Left forelimb (tissue), 1 donor: ENCODE results near the gene HLX.

Source experiments
- DNase-seq: peaks from one replicate; pipeline ENCODE4 v3.0.0-alpha.2; 2018; ENCODE audit warnings: low spot score

Gene HLX

DNA sequence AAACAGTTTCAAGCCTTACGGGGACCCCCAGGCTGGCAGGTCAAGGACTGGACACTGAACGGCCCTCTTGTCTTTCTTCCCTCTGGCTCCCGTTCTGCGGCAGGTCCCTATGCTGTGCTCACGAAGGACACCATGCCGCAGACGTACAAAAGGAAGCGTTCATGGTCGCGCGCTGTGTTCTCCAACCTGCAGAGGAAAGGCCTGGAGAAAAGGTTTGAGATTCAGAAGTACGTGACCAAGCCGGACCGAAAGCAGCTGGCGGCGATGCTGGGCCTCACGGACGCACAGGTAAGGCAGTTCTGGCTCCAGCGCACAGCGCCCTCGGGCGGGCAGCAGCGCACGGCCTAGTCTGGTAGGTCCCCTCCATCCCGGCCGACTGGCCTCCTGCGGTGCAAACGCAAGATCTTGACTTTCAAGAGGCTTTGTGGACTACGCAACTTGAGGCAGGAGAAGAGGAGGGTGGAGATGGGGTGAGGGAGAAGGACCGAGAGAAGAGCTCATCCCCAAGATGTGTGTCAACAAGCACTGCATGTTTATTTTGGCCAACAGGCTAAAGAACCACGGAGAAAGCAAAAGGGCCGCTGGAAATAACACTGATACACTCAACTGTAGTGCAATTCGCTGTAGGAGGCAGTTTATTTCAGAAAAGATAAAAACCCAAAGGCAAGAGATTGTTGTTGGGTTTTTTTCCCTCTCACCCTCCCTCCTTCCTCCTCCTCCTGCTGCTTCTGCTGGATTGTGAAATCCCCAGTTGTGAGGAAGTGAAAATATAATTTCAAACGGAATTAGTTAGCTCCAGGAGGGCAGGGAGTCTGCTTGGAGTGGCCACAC lies 3.0 kb downstream of the HLX start:
- no peak for DNase-seq

DNA sequence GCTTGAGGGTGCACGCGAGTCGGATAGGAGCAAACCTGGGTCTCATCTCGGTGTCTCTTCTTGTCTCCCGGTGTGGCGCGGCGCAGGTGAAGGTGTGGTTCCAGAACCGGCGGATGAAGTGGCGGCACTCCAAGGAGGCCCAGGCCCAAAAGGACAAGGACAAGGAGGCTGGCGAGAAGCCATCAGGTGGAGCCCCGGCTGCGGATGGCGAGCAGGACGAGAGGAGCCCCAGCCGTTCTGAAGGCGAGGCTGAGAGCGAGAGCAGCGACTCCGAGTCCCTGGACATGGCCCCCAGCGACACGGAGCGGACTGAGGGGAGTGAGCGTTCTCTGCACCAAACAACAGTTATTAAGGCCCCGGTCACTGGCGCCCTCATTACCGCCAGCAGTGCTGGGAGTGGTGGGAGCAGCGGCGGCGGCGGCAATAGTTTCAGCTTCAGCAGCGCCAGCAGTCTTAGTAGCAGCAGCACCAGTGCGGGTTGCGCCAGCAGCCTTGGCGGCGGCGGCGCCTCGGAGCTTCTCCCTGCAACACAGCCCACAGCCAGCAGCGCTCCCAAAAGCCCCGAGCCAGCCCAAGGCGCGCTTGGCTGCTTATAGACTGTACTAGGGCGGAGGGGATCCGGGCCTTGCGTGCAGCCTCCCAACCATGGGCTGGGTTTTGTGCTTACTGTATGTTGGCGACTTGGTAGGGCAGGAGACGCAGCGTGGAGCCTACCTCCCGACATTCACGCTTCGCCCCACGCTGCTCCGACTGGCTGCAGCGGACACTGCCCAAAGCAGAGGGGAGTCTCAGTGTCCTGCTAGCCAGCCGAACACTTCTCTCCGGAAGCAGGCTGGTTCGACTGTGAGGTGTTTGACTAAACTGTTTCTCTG lies 5.1 kb downstream of the HLX start:
- no peak for DNase-seq

DNA sequence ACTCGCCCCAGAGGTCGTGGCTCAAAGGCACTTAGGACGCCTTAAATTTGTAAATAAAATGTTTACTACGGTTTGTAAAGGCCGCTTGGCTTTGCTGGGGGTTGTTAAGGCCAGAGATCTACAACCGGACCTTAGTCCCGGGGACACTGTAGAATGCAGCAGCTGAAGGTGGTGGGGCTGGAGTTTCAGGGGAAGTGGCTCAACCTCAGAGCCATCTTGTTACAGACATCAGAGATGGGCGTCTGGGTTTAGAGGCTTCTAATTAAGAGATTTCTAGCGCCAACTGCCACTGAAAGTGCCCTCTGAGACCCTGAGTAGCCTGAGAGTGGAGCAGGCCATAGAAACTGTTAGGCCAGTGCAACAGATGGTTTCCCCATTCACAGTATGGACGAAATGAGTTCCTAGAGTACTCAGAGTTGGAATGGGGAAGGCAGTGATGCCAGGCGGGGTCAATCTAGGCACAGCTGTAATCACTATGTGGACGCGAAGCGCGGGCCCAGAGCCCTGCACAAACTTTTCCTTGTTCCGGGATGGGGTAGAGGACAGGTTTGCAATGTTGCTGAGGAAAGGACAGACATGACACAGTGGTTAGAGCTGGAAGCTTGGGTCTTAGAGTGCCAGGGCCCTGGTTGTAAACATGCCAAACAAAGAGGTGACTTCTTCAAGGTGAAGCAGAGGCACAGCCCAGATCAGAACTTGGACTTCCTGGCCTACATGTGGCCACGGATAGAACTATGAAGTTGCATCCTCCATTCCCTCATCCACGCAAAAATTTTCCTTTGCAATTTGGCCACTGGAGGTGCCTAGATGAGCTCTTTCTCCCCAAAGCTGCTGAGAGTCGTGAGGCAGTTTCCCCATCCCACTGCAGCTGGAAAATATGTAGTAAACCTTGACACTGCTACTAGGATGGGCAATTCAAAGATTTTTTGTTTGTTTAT lies 6.0 kb downstream of the HLX start:
- DNase-seq = no peak

DNA sequence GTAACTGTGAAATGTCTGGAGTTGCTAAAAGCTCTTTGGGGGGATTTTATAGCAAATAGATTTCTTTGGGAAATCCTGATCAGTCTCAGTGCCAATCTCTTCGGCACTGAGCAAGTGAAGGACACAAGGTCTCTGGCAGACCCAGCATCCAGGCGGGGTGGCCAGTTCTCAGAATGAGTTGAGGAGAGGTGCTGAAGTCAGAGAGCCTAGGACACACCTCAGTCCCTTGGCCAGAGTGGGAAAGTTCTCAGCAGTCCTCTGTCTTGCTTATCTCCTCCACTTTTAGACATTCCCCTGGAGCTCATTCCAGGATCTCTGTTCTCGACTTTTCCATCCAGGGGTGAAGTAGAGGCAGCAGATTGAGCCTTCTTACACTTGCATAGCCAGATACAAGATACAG lies 6.7 kb downstream of the HLX start:
- no peak for DNase-seq

DNA sequence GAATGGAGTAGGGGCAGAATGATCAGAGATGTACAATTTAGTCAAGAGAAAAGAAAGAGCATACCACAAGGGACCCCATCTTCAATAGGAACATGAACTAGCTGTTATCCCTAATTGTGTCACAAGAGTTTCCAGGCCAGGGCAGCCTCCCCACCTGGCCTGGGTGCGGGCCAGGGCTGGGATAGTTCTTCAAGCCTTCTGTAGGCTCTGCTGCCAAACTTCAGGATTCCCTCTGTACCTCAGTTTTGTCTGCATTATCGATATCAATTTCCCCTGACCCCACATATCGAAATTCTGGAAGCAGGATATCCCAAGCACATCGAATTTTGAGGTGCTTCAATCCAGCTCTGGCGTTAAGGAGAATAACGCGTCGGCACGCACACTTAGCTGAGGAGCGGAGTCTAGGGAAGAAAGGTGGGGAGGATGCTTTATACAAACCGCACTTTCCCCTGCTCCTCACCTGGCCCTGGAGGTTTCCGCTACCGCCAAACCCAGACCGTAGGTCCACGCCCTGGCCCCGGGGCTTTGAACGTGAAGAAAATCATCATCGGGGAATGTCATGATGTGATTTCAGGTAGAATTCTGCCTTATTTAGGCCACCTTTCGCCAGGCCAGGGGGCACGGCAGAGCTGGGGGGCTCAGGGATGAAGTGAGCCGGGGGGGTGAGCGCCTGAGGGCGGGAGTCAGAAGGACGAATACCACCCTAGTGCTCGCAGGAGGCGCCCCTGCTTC lies 7.4 kb downstream of the HLX start:
- DNase-seq = no peak

DNA sequence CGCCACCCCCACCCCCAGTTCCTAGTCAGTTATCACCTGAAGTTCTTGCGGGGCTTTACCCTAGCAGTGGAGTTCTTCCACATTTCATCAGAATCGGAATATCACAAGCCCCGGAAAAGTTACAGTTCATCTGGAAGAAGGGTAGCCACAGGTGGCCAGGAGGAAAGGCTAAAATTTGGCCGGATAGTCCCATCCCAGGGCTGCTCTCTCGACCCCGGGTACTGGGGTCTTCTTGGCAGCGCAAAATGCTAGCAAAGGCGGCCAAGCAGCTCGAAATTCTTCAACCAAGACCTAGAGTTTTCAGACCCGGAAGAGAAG lies 7.9 kb downstream of the HLX start:
- DNase-seq = no peak

DNA sequence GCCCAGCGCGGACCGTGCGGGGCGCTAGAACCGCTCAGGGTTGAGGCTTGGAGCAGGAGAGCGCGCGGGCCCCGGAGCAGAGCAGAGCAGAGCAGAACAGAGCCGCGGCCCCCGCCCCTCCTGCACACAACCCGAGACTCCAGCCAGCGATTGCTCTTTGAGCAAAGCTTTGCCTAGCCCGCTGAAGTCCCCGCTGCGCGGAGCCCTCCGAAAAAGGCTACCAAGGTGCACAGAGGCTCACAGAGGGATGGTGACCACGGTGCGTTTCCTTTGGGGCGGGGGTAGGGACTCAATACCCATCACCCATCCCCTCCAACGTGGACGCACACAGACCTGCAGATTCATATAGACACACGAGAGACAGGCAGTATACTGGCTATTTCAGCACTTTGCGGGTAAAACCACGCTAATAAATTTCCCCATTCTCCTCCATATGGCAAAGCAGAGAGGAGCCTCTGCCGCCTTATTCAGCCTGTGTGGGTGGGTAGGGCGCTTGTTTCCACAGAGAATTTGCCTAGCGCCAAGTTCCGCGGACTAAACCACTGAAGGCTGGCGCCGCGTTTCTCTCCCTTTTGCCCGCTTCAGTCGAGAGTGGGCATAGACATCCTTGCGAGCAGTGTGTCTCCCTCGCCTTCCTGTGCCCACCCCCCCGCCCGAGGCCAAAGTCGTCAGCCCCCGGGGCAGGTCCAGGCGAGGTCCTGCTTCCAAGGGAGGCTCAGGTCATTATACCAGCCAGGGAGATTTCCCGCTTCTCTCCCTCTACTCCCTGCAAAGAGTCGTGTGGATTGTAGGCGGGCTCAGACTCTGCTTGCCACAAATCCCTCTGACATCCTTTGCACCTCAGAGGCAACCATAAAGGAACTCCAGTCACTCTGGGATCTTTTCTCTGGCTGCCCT lies 8.5 kb downstream of the HLX start:
- DNase-seq = no peak

DNA sequence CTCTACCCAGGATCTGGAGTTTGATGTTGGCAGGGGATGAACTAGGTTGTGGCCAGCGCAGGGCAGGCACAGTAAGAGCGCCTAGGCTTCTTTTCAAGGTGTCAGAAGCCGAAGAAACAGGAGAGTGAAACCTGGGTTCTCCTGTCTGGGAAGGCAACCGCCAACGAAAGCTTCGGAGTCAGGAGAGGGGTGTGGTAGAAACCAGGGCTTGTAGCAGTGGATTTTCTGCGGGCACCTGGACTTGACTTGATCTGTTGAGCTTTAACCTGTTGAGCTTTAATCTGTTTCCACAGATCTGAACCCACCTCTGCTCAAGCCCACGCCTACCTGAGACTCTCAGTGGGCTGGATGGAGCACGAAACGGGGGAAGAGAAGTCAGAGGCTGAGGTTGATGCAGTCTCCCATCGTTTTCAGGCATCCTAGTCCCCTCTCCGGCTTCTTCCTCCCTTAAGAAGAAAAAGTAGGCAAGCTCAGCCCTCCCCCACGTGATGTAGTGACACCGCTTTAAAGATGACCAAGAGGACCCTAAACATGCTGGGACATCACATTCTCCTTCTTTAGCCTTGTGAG lies 9.3 kb downstream of the HLX start:
- no peak for DNase-seq

DNA sequence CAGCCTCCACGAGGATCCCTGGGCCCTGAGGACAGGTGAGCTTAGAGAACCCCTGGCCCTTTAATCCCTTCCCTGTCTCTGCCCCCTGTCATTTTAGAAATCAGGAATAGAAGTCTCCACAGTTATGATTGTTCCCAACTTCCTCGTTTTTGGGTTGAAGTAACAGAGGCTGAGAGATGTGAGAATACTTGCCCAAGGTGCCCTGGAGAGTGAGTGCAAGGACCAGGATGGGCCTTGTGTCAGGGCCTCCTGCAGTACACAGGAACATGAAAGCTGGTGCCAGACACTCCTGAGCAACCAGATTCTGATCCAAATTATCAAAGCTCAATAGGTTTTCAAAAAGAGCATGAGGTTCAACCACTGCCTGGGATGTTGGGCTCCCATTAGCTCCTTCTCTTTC lies 10.1 kb downstream of the HLX start:
- DNase-seq = no peak

DNA sequence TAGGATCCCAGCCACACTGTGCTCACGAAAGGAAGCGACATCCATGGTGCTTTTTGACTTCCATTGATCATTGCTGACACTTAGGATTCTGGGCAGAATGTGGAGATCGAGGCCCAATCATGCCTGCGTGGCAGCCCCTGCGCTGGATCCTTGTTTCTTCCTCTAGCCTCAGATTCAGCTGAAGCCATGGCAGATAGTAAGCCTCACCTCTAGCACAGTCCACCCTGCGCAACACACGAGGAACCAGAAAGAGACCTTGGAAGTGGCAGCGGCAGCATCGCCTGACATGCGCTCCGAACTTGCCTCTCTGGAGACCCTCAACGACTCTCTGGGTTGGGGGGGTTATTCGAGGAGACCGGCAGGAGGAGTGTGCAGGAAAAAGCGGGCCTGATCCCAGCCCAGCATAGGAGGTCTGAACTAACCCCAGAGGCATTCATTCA lies 10.6 kb downstream of the HLX start:
- no peak for DNase-seq

DNA sequence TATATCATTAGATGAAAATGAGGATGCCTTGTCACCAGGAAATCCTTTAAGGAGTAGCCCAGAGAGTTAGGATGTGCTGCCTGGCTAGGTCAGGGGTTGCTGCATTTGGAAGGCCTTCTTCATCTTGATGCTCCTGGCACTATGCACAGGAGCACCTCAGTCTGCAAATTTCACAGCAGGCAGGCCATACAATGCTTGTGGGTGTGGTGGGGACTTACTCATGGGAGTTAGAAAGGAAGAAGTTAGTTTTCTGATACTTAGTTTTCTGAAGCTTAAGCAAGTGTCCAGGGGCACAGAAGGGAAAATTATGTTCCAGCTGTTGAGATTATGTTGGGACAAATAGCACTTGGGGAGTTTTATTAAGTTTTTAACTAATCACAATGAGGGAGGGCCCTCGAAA lies 11.4 kb downstream of the HLX start:
- no peak for DNase-seq

DNA sequence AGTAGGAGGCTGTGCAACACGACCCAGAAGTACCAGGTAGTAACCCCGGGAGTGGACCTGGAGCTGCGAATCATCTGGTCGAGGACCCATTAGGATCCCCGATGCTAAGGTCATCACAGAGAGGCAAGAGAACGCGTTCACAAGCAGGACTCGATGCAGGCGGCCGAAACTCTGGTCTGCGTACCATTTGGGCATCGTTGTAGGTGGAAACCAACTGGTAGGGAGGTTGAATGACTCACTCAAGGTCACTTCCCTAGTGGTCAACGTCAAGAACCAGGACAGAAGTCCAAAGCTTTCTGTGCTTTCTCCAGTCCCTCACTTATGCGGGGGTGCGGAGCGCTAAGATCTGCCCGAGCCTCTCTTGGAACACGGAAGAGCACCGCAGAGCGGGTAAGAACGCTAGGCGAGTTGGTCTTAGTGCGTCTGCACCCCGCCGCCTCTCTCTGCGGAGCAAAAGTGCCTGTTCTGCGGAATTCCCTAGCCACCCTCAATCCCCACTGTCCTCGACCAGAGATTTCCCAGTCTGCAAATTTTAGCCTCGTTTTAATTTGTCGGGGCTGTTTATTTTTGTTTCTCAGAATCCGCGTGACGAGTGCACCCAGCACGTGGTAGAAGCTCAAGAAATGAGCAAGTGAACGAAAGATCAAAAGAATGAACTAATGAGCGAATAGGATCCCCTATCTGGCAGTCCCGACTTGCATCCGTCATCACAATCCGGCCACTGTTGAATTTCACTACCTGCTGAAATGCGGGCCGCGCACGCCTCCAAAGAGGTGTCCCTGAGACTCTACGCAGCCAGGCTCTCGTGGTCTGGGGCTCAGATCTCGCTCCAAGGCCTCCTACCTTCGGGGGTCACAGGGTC lies 12.2 kb downstream of the HLX start:
- no peak for DNase-seq

DNA sequence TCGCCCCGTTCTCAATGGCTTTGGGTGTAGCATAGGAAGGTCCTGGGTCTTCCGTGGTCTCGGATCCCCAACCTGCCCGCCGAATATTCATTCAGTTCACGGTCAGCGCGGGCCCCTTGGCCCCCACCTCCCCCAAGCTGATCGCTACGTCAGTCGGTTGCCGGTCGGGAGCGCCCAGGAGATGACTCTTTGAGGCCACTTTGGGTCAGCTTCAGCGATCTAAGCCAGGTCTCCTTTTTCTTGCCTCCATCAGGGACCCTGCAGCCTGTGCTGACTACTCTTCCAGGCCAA lies 12.8 kb downstream of the HLX start:
- no peak for DNase-seq

DNA sequence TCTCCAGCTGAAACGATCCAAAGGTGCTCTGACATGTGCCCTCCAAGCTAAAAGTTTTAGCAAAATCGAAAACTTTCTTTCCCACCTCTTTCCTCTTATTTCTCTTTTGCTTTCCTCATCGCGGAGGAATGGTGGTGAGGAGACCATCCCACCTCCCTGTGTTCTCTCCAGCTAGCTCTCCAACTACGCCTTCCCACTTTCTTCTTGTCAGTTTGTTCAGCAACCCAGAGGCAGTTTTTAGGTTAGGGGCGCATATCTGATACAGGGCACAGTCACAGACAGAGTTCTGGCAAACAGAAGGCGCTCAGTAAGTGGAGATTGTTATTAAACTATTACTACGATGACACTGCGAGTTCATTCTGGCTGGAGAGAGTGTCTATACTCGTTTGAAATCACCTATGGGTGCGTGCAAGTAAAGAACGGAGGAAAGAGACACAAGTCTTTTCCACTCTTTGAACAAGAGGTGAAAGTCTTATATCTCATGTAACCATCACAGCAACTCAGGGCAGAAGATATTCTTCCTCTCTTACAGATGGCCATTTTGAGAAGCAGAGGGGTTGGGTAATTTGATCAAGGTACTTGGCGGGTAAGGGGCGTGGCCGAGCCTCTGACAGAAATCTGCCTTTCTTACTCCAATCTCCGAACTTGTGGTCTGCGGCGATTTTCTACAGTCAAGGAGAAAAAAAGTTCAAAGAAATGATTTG lies 13.9 kb downstream of the HLX start:
- DNase-seq = no peak

DNA sequence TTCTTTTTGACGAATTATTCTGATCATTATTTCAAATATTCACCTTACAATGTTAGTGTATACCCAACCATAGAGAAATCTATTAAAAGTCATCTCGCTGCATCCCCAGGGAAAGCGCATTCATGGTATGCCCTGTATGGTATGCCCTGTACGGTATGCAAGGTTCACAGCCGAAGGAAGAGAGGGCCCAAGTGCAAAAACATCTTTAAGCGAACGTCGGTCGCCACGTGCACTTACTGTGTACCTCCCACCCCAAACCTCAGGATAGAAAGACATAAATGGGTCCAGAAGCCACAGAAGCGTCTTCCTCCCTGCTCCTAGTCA lies 14.4 kb downstream of the HLX start:
- no peak for DNase-seq

DNA sequence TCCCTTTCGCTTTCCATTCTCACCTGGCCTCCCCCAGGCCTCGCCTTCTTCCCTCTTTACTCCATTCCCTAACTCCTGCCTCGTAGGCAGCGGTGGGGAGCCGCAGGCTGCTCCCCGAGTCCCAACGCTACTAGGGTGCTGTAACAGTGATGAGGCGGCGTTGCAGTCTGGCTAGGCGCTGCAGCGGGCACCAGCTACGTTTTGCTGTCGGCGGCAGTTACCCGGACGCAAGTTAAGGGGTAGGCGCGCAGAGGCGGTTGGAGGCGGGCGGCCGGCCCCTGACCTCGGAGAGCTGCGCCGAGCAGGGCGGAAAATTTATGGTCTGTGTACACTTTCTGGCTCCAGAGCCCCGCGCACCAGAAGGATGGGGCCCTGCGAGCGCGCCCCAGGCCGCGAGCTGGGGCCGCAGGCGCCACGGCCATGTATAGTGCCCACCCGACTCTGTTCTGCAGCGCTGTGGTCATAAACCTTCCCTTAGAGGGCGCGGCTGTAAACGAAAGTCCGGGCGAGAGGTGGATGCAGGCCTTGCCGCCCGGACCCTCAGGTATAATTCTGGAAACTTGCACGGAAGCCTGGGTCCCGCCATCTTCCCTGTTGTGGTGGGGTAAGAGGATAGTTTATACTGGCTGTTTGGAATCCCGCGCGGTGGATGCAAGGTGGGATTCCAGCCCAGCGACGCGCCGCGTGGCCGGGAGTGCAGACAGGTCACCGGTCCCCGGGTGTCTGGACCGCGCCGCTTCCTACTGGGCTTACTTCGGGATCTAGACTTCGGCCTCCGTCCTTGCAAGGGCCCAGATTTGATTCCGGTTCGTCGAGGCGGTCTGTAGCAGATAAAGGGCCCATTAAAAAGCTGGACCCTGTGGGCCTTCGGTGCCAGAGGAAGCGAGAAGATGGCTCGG lies 15.0 kb downstream of the HLX start:
- DNase-seq = no peak

DNA sequence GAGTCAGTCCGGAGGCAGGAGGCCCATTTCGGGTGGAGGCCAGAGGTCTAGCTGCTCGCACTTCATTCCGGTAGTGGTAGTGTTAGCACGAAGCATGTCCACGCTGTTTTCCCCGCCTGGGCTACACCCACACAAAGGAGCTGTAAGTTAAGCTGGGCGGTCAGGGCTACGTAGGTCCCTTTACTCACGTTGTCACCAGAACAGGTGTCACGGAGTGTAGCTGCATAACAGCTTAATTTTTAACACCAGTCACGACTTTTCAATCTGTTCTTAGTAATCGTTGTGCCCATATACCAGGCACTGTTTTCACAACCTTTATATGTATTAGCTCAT lies 15.6 kb downstream of the HLX start:
- DNase-seq = no peak

DNA sequence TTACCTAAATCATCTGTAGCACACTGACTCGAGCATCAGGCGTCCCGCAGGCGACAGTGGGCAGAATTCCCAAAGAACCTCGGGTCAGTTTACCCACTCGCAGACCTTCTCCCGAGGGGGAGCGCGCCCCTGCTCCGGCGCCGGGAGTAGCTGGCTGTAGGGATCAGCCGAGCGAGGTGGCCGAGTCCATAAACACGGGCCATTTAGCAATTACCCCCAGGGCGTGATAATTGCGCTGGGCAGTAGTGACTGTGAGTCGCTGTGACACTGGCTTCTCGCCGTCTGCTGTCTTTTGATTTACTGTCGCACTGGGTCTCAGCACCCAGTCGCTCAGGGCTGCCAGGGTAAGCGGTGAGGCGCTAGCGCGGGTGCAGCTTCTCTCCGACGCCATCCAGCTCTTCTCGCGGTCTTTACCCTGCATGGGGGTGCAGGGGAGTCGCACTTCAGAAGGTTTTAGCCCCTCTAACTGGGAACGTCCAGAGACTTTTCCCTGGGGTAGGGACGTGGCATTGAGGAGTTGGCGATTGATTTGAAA lies 16.2 kb downstream of the HLX start:
- no peak for DNase-seq
